IPS-11a (cell line): ENCODE results near the gene DVL2.
"Not testable (repeated sequence)": the region's sequence is repeated elsewhere in the genome, so short reads cannot be mapped to it uniquely, and the experiment has no call there.

ENCODE experiments used
- H3K4me3 ChIP-seq: one replicate; pipeline ENCODE4 v1.5.1; 2013; ENCODE audit warnings: low read depth, low read length, control low read depth

The DVL2 gene

GRCh38 chr17:7256766-7257456, 22.6 kb upstream of the DVL2 start:
- H3K4me3 ChIP-seq: no peak overlapping the region

GRCh38 chr17:7254511-7254910, 20.2 kb upstream of the DVL2 start:
- no peak overlapping the region for H3K4me3 ChIP-seq

GRCh38 chr17:7253082-7253481, 18.8 kb upstream of the DVL2 start:
- peak overlapping the region; percentile 93 for H3K4me3 ChIP-seq

GRCh38 chr17:7252176-7253043, 18.1 kb upstream of the DVL2 start, which contains the start of gene ELP5:
ELP5 (plus strand) TSS chr17:7252215; CDS start chr17:7252551, 336 bp downstream.
- peak within 1 kb of the TSS; percentile 93 for H3K4me3 ChIP-seq

- peak within 1 kb of the TSS; percentile 93 for H3K4me3 ChIP-seq
Measured at GRCh38 chr17:7251661-7252175, 17.4 kb upstream of the DVL2 start, which contains the start of gene CTDNEP1. CTDNEP1 (minus strand) TSS chr17:7251734; CDS start chr17:7251296, 438 bp downstream.

- H3K4me3 ChIP-seq: peak overlapping the region; percentile 76
Measured at GRCh38 chr17:7250695-7251627, 16.6 kb upstream of the DVL2 start.

GRCh38 chr17:7249830-7250229, 15.5 kb upstream of the DVL2 start:
- H3K4me3 ChIP-seq: no peak overlapping the region

- H3K4me3 ChIP-seq: no peak overlapping the region
Measured at GRCh38 chr17:7249214-7249613, 14.9 kb upstream of the DVL2 start.

- H3K4me3 ChIP-seq: no peak overlapping the region
Measured at GRCh38 chr17:7248796-7249195, 14.5 kb upstream of the DVL2 start.

GRCh38 chr17:7246779-7247178, 12.5 kb upstream of the DVL2 start:
- H3K4me3 ChIP-seq: no peak overlapping the region

- H3K4me3 ChIP-seq: not testable (repeated sequence)
Measured at GRCh38 chr17:7243838-7244237, 9.5 kb upstream of the DVL2 start.

GRCh38 chr17:7243453-7243729, 9.1 kb upstream of the DVL2 start:
- H3K4me3 ChIP-seq: peak overlapping the region; percentile 85

GRCh38 chr17:7242717-7243452, 8.6 kb upstream of the DVL2 start:
- H3K4me3 ChIP-seq: peak overlapping the region; percentile 85

GRCh38 chr17:7241783-7242716, 7.7 kb upstream of the DVL2 start, which contains the start of gene GABARAP:
GABARAP (minus strand) TSS chr17:7242449; CDS start chr17:7242330, 119 bp downstream.
- peak within 1 kb of the TSS; percentile 85 for H3K4me3 ChIP-seq

GRCh38 chr17:7241090-7241733, 6.9 kb upstream of the DVL2 start:
- peak overlapping the region; percentile 85 for H3K4me3 ChIP-seq

- H3K4me3 ChIP-seq: no peak overlapping the region
Measured at GRCh38 chr17:7240375-7240774, 6.1 kb upstream of the DVL2 start.

GRCh38 chr17:7239091-7240027, 5.0 kb upstream of the DVL2 start, which contains the start of gene PHF23:
PHF23 (minus strand) TSS chr17:7239457; CDS start chr17:7239279, 178 bp downstream.
- peak within 1 kb of the TSS; percentile 97 for H3K4me3 ChIP-seq
